HCT116 (cell line): ENCODE results near the gene EIPR1.

Experiments used
- CTCF ChIP-seq, 3 experiments: fragments of 200-600 bp in 1 of 3; sonication (generic) in 1 of 3; IDR thresholded peaks in 2 of 3; conservative IDR thresholded peaks in 1 of 3; 2 replicates each; pipeline ENCODE4 v1.5.1; 2012 to 2017; ENCODE audit warnings: low read depth in 2 of 3, low read length in 2 of 3, antibody characterized with exemption in 1 of 3, borderline replicate concordance in 1 of 3, control low read depth in 1 of 3, mild to moderate bottlenecking in 1 of 3, mixed read lengths in 1 of 3, mixed run types in 1 of 3, moderate library complexity in 1 of 3; ENCODE audit not compliant: insufficient read depth in 1 of 3
- EZH2 ChIP-seq: fragments of 200-600 bp; sonication (generic); IDR thresholded peaks from 2 replicates; pipeline ENCODE4 v1.6.1; 2017; ENCODE audit warnings: antibody characterized with exemption, mixed run types
- POLR2A ChIP-seq: IDR thresholded peaks from 2 replicates; pipeline ENCODE4 v1.7.0; 2011; ENCODE audit warnings: borderline replicate concordance; ENCODE audit not compliant: insufficient read depth, insufficient read length; ENCODE audit errors: extremely low read depth
- RAD21 ChIP-seq: IDR thresholded peaks from 2 replicates; pipeline ENCODE4 v1.6.1; 2012; ENCODE audit warnings: low read depth, mild to moderate bottlenecking

GRCh38 chr2:3408781-3409180 lies 31.2 kb upstream of the EIPR1 start:
- TF ChIP-seq CTCF (IDR thresholded peaks at IDR 0.05 in 2 of 3, conservative IDR thresholded peaks at IDR 0.05 in 1 of 3; ENCODE audit: borderline replicate concordance in 1 of 3, insufficient read depth in 1 of 3, low read depth in 2 of 3, low read length in 2 of 3) = no peak
- TF ChIP-seq EZH2 = no peak
- no peak for TF ChIP-seq RAD21
- no peak for TF ChIP-seq POLR2A
